PC-9 (cell line): Measurements from ENCODE around the gene RAP2B.

ENCODE experiments used
- CTCF ChIP-seq: fragments of 200-600 bp; sonication (generic); conservative IDR thresholded peaks from 2 replicates; pipeline ENCODE4 v1.6.1; 2017; ENCODE audit warnings: mixed run types, antibody characterized with exemption, mild to moderate bottlenecking, moderate library complexity
- EZH2 ChIP-seq: fragments of 200-600 bp; sonication (generic); IDR thresholded peaks from 2 replicates; pipeline ENCODE4 v1.8.0; 2017; ENCODE audit warnings: antibody characterized with exemption, low read depth

GRCh38 chr3:153216928-153217327 lies 54.9 kb downstream of the RAP2B start:
- TF ChIP-seq CTCF = no peak
- no peak for TF ChIP-seq EZH2
